ENCODE results near the gene LZTS2. TPM values are rescaled to one million over a fixed set of nuclear protein-coding genes. Genes with fewer than 3 reads are reported as not detected.
A peak's percentile ranks its signal among the peaks of the same experiment; 100 is the strongest.

Gene LZTS2
- total RNA-seq, 2 donors from 2014 or later: 29.7 to 38.4 TPM

GRCh38 chr10:100985336-100985735 lies 14.3 kb upstream of the LZTS2 start:
- Histone ChIP-seq H3K4me3 (no peak overlapping the region), H3K4me1 (peaks cover 49% of the 10 kb centered on the region), H3K27me3 (no peaks in the 10 kb centered on the region), H3K36me3 (replicated peaks in 1 of 2; ENCODE audit: insufficient read depth in 1 of 2, low read depth in 2 of 2) (peaks cover 0 to 3% of the 10 kb centered on the region in 2 donors), H3K27ac (peak overlapping the region in 1 of 4 donors; percentile 14), H3K9me3 (no peaks in the 10 kb centered on the region)
- DNase-seq (peak in 2 of 4 donors; percentile 5 to 8), ATAC-seq (no peak)
- 26 to 36% methylated on average over 5 of the region's 5 CpGs for WGBS, 2 donors
- TF ChIP-seq CTCF (IDR thresholded peaks at IDR 0.05): no peak
- TF ChIP-seq POLR2A (IDR thresholded peaks at IDR 0.05): peak in 1 of 3 donors; percentile 17
- intact Hi-C loops (cut with DNase I): no loop called here

- H3K4me3 ChIP-seq: peak overlapping the region; percentile 46 to 95
- intact Hi-C loops (cut with DNase I): no loop called here
- no peak for TF ChIP-seq POLR2A (IDR thresholded peaks at IDR 0.05)
- no peak for TF ChIP-seq CTCF (IDR thresholded peaks at IDR 0.05)
- H3K9me3 ChIP-seq: no peaks in the 10 kb centered on the region
- DNase-seq (no peak), ATAC-seq (peak; percentile 19)
- peak overlapping the region in 3 of 4 donors; percentile 58 to 88 (median 81) for H3K27ac ChIP-seq
- H3K4me1 ChIP-seq: peaks cover 50% of the 10 kb centered on the region
- H3K27me3 ChIP-seq: no peaks in the 10 kb centered on the region
- WGBS, 2 donors: 8 to 11% methylated on average over 15 to 17 of the region's 17 CpGs
- H3K36me3 ChIP-seq (replicated peaks in 1 of 2; ENCODE audit: insufficient read depth in 1 of 2, low read depth in 2 of 2): peaks cover 0 to 7% of the 10 kb centered on the region in 2 donors
These were observed 13.0 kb upstream of the LZTS2 start for GRCh38 chr10:100986623-100986951.

GRCh38 chr10:100986952-100987684 lies 12.5 kb upstream of the LZTS2 start, which contains the start of the genes MRPL43 and TWNK:
MRPL43 (minus strand) TSS chr10:100987497; CDS start chr10:100987443, 54 bp downstream.
TWNK (plus strand) TSS chr10:100987543; CDS start chr10:100988211, 668 bp downstream.
- intact Hi-C loops (cut with DNase I): no loop called here
- peak; percentile 23 to 71 (median 61) for TF ChIP-seq POLR2A (IDR thresholded peaks at IDR 0.05)
- TF ChIP-seq CTCF (IDR thresholded peaks at IDR 0.05): no peak
- 0 to 1% methylated on average over 34 to 71 of the region's 75 CpGs for WGBS, 2 donors
- H3K4me3 ChIP-seq: peak within 1 kb of the TSS; percentile 46 to 95
- H3K27me3 ChIP-seq: no peaks in the 10 kb centered on the region
- H3K9me3 ChIP-seq: no peaks in the 10 kb centered on the region
- peak; percentile 86 for ATAC-seq
- peak; percentile 83 to 87 (median 86) for DNase-seq
- H3K27ac ChIP-seq: peak within 1 kb of the TSS; percentile 49 to 88 (median 70)
- peaks cover 0 to 7% of the 10 kb centered on the region in 2 donors for H3K36me3 ChIP-seq (replicated peaks in 1 of 2; ENCODE audit: insufficient read depth in 1 of 2, low read depth in 2 of 2)
- peaks cover 50% of the 10 kb centered on the region for H3K4me1 ChIP-seq

- Histone ChIP-seq H3K4me1 (peaks cover 50% of the 10 kb centered on the region), H3K36me3 (replicated peaks in 1 of 2; ENCODE audit: insufficient read depth in 1 of 2, low read depth in 2 of 2) (peaks cover 0 to 7% of the 10 kb centered on the region in 2 donors), H3K9me3 (no peaks in the 10 kb centered on the region), H3K4me3 (peak overlapping the region; percentile 46 to 95), H3K27me3 (no peaks in the 10 kb centered on the region), H3K27ac (peak overlapping the region in 2 of 4 donors; percentile 81 to 88)
- no peak for TF ChIP-seq POLR2A (IDR thresholded peaks at IDR 0.05)
- intact Hi-C loops (cut with DNase I): no loop called here
- 1% methylated on average over 15 of the region's 15 CpGs for WGBS, 2 donors
- DNase-seq (no peak), ATAC-seq (no peak)
These were observed 11.9 kb upstream of the LZTS2 start for GRCh38 chr10:100987685-100988049.

GRCh38 chr10:100988166-100988565 lies 11.4 kb upstream of the LZTS2 start:
- peaks cover 0 to 9% of the 10 kb centered on the region in 2 donors for H3K36me3 ChIP-seq (replicated peaks in 1 of 2; ENCODE audit: insufficient read depth in 1 of 2, low read depth in 2 of 2)
- TF ChIP-seq POLR2A (IDR thresholded peaks at IDR 0.05): no peak
- TF ChIP-seq CTCF (IDR thresholded peaks at IDR 0.05): no peak
- H3K9me3 ChIP-seq: no peaks in the 10 kb centered on the region
- H3K27ac ChIP-seq: no peak overlapping the region
- no peak overlapping the region for H3K4me3 ChIP-seq
- H3K4me1 ChIP-seq: peaks cover 50% of the 10 kb centered on the region
- DNase-seq (no peak), ATAC-seq (no peak)
- no peaks in the 10 kb centered on the region for H3K27me3 ChIP-seq
- intact Hi-C loops (cut with DNase I): no loop called here
- WGBS, 2 donors: 62% methylated on average over 10 of the region's 10 CpGs
